ENCODE results near the gene RALGPS1. TPM values are rescaled to one million over a fixed set of nuclear protein-coding genes. Genes with fewer than 3 reads are reported as not detected.

RALGPS1 gene
- total and polyA plus RNA-seq, 2 of the 8 experiments (the other 6 are each of a cell fraction or from before 2014, with no cell fraction given): 20.0 to 23.5 TPM

DNA sequence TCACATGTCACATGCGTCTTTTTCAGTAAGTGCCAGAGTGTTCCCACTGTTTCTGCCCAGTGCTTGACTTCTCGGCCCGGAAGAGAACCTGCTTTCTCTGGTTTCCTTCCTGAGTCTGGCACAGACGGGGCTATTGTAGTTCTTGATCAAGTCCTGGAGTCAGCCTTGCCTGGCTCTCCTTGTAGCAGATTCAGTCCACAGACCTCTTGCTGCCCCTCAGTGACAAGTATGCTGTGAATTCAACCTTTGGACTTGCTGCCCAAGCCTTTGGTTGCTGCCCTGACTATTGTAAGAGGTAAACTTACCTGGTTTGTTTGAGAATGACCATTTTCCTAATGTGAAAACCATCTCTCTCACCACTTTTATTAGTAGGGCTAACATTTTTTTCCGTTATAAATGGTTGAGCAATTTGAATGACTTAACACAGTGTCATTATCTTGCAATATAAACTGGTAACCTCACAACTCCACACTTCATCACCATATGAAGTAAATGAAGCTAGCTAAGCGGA, 29.4 kb upstream of the RALGPS1 start:
- Histone ChIP-seq H2BK120ac (replicated peaks; ENCODE audit: low read depth, low read length) (no peak overlapping the region), H3K79me2 (ENCODE audit: control insufficient read depth in 1 of 2, insufficient read depth in 2 of 2, low read length in 2 of 2) (no peaks in the 10 kb centered on the region; a peak in 1 of 4 replicates), H3K23ac (ENCODE audit: insufficient read length) (no peak overlapping the region), H3K9me3 (ENCODE audit: insufficient read depth in 2 of 2, low read depth in 1 of 2, low read length in 1 of 2) (no peaks in the 10 kb centered on the region), H3K9ac (replicated peaks in 1 of 4; ENCODE audit: extremely low read depth in 1 of 4, low read depth in 3 of 4, low read length in 3 of 4) (no peak overlapping the region), H3K27ac (ENCODE audit: low read depth, low read length) (no peak overlapping the region), H3K4me2 (ENCODE audit: insufficient read depth in 1 of 2, low read depth in 2 of 2, low read length in 2 of 2) (no peak overlapping the region), H3K18ac (ENCODE audit: extremely low read depth, low read length) (no peak overlapping the region), H4K91ac (replicated peaks; ENCODE audit: insufficient read length, low read length) (no peak overlapping the region), H2BK15ac (ENCODE audit: low read length) (no peak overlapping the region), H4K8ac (ENCODE audit: extremely low read depth, insufficient read depth, low read length) (no peak overlapping the region), H3K27me3 (replicated peaks in 1 of 4; ENCODE audit: control insufficient read depth in 3 of 4, extremely low read depth in 1 of 4, insufficient read depth in 3 of 4, low read length in 3 of 4) (no peaks in the 10 kb centered on the region), H2BK5ac (ENCODE audit: low read depth, low read length) (no peak overlapping the region), H2AK5ac (ENCODE audit: low read depth, low read length) (no peak overlapping the region), H3K4ac (replicated peaks; ENCODE audit: insufficient read length, low read depth, low read length) (no peak overlapping the region), H3K4me1 (replicated peaks in 1 of 4; ENCODE audit: control insufficient read depth in 3 of 4, insufficient read depth in 4 of 4, low read length in 3 of 4) (peaks cover 6 to 13% (median 10%) of the 10 kb centered on the region in 4 experiments), H4K20me1 (replicated peaks in 1 of 2; ENCODE audit: control insufficient read depth in 1 of 2, insufficient read depth in 2 of 2, low read length in 2 of 2) (peaks cover 2 to 12% of the 10 kb centered on the region in 2 experiments), H3K36me3 (ENCODE audit: control insufficient read depth in 2 of 4, insufficient read depth in 4 of 4, low read length in 3 of 4) (peaks cover 2 to 18% (median 8%) of the 10 kb centered on the region in 4 experiments; a peak in 4 of 8 replicates), H3K56ac (replicated peaks; ENCODE audit: insufficient read length, low read depth, low read length) (no peak overlapping the region), H2BK12ac (ENCODE audit: low read depth, low read length) (no peak overlapping the region), H2AFZ (ENCODE audit: low read length) (no peak overlapping the region), H3K23me2 (ENCODE audit: low read depth, low read length) (no peaks in the 10 kb centered on the region), H2BK20ac (ENCODE audit: low read length) (no peak overlapping the region), H3K14ac (ENCODE audit: insufficient read length) (no peak overlapping the region), H3K79me1 (ENCODE audit: low read depth, low read length) (peaks cover 4% of the 10 kb centered on the region), H3K4me3 (ENCODE audit: extremely low read depth in 1 of 4, insufficient read depth in 2 of 4, low read depth in 3 of 4, low read length in 4 of 4) (no peak overlapping the region), H4K5ac (ENCODE audit: insufficient read length, low read depth, low read length) (no peak overlapping the region)
- ChIA-PET POLR2A (ENCODE audit: partially characterized antibody) (no interaction called here), CTCF (ENCODE audit: partially characterized antibody) (interaction anchor here (0.6 to 1.5 kb wide), 4 partner anchors 9 to 1841 kb away, joined by 3 to 4 read pairs (median 3); no protein-coding TSS in a partner anchor)
- FAIRE-seq (no peak), DNase-seq (ENCODE audit: low read depth in 1 of 2, low spot score in 2 of 2) (no peak)
- TF ChIP-seq, protein P1, sequence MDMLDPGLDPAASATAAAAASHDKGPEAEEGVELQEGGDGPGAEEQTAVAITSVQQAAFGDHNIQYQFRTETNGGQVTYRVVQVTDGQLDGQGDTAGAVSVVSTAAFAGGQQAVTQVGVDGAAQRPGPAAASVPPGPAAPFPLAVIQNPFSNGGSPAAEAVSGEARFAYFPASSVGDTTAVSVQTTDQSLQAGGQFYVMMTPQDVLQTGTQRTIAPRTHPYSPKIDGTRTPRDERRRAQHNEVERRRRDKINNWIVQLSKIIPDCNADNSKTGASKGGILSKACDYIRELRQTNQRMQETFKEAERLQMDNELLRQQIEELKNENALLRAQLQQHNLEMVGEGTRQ (IDR thresholded peaks at IDR 0.05; ENCODE audit: low read length): no peak
- TF ChIP-seq CEBPB (IDR thresholded peaks at IDR 0.05; ENCODE audit: low read depth, low read length): no peak
- no peak for TF ChIP-seq BRCA1 (IDR thresholded peaks at IDR 0.05; ENCODE audit: low read depth, low read length)
- TF ChIP-seq SAP30 (IDR thresholded peaks at IDR 0.05; ENCODE audit: insufficient read depth, insufficient replicate concordance, low read length): no peak
- no peak for TF ChIP-seq RNF2 (IDR thresholded peaks at IDR 0.05; ENCODE audit: borderline replicate concordance, low read depth, low read length, missing control alignments, poor library complexity, severe bottlenecking)
- TF ChIP-seq, protein P2, sequence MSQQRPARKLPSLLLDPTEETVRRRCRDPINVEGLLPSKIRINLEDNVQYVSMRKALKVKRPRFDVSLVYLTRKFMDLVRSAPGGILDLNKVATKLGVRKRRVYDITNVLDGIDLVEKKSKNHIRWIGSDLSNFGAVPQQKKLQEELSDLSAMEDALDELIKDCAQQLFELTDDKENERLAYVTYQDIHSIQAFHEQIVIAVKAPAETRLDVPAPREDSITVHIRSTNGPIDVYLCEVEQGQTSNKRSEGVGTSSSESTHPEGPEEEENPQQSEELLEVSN (IDR thresholded peaks at IDR 0.05): no peak
- TF ChIP-seq NRF1 (IDR thresholded peaks at IDR 0.05; ENCODE audit: low read depth, low read length): no peak
- 83% methylated on average over 6 of the region's 6 CpGs; no CpG with 5 or more reads in 1 of the 2 experiments for whole genome bisulfite sequencing, 2 experiments (ENCODE audit: extremely low coverage in 1 of 2, insufficient coverage in 1 of 2, insufficient read length in 1 of 2, insufficient replicate concordance in 2 of 2, low coverage in 1 of 2, low lambda C conversion rate in 2 of 2, missing lambda C conversion rate in 1 of 2)

All from H1 (cell line).